CD4-positive, alpha-beta T cell treated with Interleukin-4 for 4 hours (primary cell): Measurements from ENCODE around the gene PLA2G1B.

Source experiments
- DNase-seq: peaks from one replicate; pipeline ENCODE4 v3.0.0-alpha.2; 2020

Gene PLA2G1B

GRCh38 chr12:120323772-120324171 is 3.8 kb downstream of the PLA2G1B start:
- DNase-seq: no peak

DNA sequence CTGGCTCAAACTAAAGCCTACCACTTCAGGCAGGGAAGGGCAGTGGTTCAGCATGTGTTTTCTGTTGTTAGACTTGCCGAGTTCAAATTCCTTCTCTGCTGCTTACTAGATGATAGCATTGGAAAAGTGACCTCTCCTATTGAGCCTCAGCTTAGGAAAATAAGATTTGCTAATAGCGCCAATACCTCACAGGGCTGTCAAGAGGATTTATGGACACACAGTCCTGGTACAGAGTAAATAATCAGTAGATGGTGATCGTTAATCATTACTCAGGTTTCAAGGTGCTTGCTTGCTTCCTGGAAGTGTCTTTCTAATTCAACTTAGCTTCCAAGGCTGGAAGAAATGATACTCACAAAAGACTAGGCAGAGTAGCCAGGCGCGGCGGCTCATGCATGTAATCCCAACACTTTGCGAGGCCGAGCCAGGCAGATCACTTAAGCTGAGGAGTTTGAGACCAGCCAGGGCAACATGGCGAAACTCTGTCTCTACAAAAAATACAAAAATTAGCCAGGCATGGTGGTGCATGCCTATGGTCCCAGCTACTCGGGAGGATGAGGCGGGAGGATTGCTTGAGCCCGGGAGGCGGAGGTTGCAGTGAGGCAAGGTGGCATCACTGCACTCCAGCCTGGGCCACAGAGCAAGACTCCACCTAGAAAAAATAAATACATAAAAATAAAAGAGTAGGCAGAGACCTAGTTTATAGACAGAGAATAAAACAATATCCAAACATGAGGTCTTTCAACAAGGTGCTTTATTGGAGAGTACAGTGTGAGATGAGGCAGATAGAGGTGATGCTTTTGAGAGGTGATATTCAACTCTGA is 6.0 kb downstream of the PLA2G1B start:
- no peak for DNase-seq

DNA sequence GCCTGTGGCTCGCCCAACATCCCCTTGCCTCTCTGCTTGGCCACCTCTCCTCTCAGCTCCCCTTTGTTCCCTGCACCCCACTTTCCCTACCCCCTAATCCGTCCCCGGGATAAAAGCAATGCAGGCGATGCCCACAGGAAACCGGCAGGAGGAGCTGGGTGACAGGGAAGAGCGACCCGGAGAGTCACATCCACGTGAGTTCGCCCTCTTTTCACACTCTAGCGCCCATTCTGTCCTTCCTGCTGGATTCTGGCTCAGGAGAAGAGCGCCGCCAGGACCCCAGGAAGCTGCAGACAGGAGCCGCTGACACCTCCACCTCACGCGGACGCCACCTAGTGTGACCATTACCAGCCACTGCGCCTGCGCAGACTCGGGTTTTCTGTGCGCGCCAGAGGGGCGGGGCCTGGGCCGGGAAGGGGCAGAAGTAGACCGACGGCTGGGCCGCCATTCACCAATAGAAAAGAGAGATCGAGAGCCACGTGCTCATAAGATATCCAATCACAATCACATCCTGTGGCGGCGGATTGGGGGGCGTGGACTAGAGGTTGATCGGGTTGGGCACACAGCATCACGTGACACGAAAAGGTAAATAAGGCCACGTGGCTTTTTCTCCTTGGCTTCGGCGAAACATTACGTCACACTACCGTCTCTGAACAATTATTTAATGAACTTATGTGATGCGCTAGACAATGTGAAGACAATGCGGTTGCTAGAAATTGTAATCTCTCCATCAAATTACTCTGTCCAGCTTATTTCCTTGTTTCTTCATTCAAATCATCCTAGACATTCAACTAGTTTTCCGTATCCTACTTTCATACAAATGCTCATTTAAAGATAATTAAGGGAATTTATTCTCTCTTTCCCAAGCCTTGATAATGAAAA is 10.1 kb downstream of the PLA2G1B start:
- peak; percentile 100 for DNase-seq

DNA sequence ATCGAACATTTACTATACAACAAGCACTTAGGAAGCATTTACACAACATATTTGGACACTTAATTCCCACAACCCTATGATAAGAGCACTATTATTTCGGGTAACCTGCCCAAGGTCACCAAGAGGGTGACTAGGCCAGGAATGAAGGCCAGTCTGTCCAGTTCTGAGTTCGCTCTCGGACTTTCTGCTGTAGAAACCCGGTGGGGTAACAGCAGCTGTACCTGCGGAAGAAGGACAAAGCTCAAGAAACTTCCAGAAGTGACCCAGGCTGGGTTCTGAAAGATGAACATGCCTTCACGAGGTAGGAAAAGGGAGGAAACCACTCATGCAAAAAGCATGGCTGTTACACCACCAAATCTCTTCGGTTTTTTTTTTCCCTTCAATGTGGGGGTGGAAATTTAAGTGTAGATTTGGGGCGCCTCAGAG is 10.8 kb downstream of the PLA2G1B start:
- DNase-seq: no peak

DNA sequence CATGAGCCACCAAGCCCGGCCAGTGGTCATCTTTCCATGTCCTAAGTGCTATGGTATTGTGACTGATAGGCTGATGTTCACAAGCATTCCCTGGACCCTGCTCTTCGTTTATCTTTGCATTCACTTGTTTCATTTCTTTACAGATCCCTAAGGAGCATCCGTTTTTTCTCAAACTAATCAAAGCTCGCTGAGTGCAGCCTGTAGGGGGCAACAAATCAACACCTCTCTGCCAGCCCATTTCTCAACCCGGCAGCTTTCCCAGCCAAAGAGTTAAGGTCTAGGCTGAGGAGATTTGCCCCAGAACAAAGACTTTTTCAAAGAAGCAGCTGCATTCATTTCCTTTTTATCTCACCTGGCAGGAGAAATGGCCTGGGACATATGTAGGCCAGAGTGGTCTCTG is 13.4 kb downstream of the PLA2G1B start:
- DNase-seq: no peak

- DNase-seq: peak; percentile 90
Measured at GRCh38 chr12:120301962-120302815, 25.4 kb downstream of the PLA2G1B start, which contains the start of gene SIRT4. TSS of gene SIRT4 (plus strand) at chr12:120302321. CDS start at chr12:120303562, 1,241 bp downstream.

DNA sequence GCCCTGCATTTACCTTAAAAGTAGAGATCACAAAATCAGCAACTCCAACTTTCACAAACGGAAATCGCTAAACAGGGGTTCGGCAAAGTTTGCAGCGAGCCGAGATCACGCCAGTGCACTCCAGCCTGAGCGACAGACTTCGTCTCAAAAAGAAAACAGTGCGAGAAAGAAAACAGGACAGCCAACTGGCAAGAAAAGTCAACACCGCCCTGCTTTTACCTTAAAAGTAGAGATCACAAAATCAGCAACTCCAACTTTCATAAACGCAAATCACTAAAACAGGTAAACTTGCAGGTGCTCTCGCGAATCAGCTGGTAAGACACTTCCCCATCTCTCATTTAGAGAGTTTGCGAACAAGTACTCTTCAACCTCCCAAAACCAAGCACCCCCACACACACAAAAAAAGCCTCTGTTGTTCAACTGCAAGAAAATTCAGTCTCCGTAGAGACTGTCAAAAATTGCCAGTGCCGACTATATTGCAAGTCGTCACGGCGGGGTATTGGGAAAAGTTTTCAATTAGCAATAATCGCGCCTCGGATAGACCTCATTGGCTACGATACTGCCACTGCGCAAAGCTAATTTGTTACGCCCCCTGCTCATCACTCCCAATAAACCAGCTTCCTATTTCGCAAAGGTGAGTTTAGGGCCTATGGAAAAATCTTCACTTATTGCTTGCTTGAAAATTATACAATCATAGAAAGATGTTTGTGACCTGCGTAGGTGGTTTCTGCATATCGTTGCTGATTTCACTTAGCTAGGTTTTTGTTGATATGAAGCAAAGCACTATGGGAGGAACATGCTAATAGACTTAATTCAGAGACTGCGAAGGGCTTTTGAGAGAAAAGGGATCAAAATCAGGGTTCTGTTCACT is 34.7 kb downstream of the PLA2G1B start, which contains the start of gene RNU4-1:
TSS of gene RNU4-1 (minus strand) at position 577 of the 871 bp plus-strand sequence.
- peak; percentile 88 for DNase-seq

GRCh38 chr12:120292411-120292660 is 35.2 kb downstream of the PLA2G1B start:
- no peak for DNase-seq

DNA sequence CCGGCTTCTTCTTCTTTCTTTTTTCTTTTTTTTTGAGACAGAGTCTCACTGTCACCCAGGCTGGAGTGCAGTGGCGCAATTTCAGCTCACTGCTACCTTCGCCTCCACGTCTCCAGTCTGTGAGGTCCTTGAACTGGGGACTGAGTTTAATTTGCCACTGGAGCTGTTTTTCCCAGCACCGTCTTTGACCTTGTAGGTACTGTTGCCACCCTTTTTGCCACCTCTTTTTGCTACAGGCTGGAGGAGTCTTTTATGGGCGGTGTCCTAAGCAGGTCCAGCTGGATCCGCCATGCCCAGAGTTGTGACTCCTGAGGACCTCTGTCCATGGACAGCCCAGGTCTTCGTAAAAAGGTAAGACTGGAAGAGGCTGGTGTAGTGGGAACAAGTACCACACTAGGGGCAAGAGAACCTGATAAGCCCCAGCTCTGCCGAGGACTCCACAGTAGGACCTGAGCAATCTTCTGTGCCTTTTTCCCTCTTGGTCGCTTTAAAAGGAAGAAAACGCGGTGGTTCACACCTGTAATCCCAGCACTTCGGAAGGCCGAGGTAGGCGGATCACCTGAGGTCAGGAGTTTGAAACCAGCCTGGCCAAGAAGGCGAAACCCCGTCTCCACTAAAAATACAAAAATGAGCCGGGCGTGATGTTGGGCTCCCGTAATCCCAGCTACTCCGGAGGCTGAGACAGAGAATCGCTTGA is 36.8 kb downstream of the PLA2G1B start:
- peak; percentile 4 for DNase-seq

GRCh38 chr12:120287491-120287890 is 40.1 kb downstream of the PLA2G1B start:
- no peak for DNase-seq

DNA sequence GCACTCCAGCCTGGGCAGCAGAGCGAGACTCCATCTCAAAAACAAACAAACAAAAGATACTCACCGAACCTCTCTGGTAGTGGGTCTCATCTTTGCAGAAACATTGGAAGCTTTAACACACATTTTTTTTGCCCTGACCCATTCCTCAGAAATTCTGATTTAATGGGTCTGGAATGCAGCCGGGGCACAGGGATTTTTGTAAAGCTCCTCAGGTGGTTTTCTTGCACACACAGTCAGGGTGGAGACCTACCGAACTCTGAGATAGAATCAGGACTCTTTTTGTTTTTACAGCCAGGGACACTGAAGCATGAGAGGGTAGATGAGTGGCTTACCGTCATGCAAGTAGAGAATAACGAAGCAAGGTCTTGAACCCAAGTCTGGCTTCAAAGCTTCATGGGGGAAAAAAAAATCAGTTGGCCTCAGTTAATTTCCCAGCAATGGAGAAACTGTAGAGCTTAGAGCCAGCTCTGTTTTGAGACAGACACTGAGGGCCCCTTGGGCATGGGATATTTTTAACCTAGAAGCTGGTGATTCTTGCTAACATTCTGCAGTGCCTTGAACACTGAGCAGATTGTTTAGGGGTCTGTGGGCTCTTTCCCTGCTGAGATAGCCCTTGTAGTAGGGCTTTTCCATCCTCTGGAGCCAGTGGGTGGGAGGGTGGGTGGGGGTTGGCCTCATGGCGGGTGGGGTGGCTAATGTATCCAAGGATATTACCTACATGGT is 40.6 kb downstream of the PLA2G1B start:
- no peak for DNase-seq

- DNase-seq: no peak
Measured at GRCh38 chr12:120284381-120284780, 43.2 kb downstream of the PLA2G1B start.

GRCh38 chr12:120283318-120283717 is 44.3 kb downstream of the PLA2G1B start:
- DNase-seq: no peak

GRCh38 chr12:120278137-120279069 is 49.2 kb downstream of the PLA2G1B start:
- no peak for DNase-seq

DNA sequence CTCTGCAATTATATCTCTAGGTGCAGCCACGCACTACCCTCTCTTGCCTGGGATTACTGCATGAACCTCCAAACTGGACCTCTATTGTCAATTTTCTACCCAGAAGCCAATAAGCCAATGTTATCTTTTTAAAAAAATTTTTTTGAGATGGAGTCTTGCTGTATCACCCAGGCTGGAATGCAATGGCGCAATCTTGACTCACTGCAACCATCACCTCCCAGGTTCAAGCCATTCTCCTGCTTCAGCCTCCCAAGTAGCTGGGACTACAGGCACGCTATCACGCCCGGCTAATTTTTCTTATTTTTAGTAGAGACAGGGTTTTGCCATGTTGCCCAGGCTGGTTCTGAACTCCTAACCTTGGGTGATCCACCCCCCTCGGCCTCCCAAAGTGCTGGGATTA is 50.8 kb downstream of the PLA2G1B start:
- DNase-seq: no peak
